K562 (cell line): Measurements from ENCODE around the gene SHFL. TPM values are rescaled to one million over a fixed set of nuclear protein-coding genes. Genes with fewer than 3 reads are reported as not detected.

Experiments
- EP300 ChIP-seq: IDR thresholded peaks from 2 replicates; pipeline ENCODE4 v1.6.1; 2012; ENCODE audit warnings: low read length, improper control_type of control experiment
- ILF3 ChIP-seq: fragments of 450-650 bp; IDR thresholded peaks from 2 replicates; pipeline ENCODE4 v1.6.1; 2018; ENCODE audit warnings: antibody characterized with exemption, mild to moderate bottlenecking, moderate library complexity, borderline replicate concordance
- MEF2D ChIP-seq: conservative IDR thresholded peaks from 2 replicates; pipeline ENCODE4 v1.6.1; 2016; ENCODE audit warnings: low read depth, missing genetic modification characterization, missing compliant biosample characterization
- NFXL1 ChIP-seq: fragments of 450-650 bp; formaldehyde crosslinking; IDR thresholded peaks from 2 replicates; pipeline ENCODE4 v1.4.0; 2021; ENCODE audit warnings: mild to moderate bottlenecking
- RBM17 ChIP-seq: fragments of 200-400 bp; formaldehyde crosslinking; IDR thresholded peaks from 2 replicates; pipeline ENCODE4 v1.6.1; 2017; ENCODE audit warnings: low read depth, mild to moderate bottlenecking, low read length, borderline replicate concordance
- SIX5 ChIP-seq, 2 experiments: IDR thresholded peaks; 2 replicates each; pipeline ENCODE4 v1.6.1; 2011; ENCODE audit warnings: low read length in 2 of 2, borderline replicate concordance in 1 of 2, low read depth in 1 of 2, mild to moderate bottlenecking in 1 of 2, moderate library complexity in 1 of 2; ENCODE audit not compliant: insufficient read depth in 1 of 2
- ZFPM2 ChIP-seq: fragments of 250-450 bp; sonication (Bioruptor Pico); IDR thresholded peaks from 2 replicates; pipeline ENCODE4 v1.5.1; 2022; ENCODE audit warnings: mild to moderate bottlenecking
- ZKSCAN3 ChIP-seq: fragments of 250-450 bp; sonication (Bioruptor Pico); IDR thresholded peaks from 2 replicates; pipeline ENCODE4 v1.4.0; 2020
- polyA plus RNA-seq, 8 experiments: library from polyadenylated mRNA; depleted of rRNA in 4 of 8; stranded (reverse) in 5 of 8; unstranded in 3 of 8; fragments of >200 nt; fragmentation: Nextera tagmentation in 2 of 8; fragmentation: Illumina TruSeq in 1 of 8; extraction: Ambion mirVana in 2 of 8; extraction: Trizol in 1 of 8; gene quantifications; 2 replicates each; pipeline versions ENCODE4 v1.2.1 to v1.2.3, GENCODE V29; 2011 to 2014; ENCODE audit warnings: inconsistent platforms in 1 of 8, missing spikeins in 1 of 8
- total RNA-seq, 7 experiments: library from RNA; depleted of rRNA in 6 of 7; stranded (reverse); fragments of >200 nt in 6 of 7; fragmentation: Illumina TruSeq in 2 of 7; extraction: Trizol in 2 of 7; gene quantifications; 2 replicates each; pipeline versions ENCODE4 v1.2.1 to v1.2.3, GENCODE V29; 2011 to 2021; ENCODE audit warnings: low replicate concordance in 1 of 7
- TF ChIP-seq, protein P1 (sequence below): fragments of 250-450 bp; sonication (Bioruptor Pico); IDR thresholded peaks from 2 replicates; pipeline ENCODE4 v1.4.0; 2020; ENCODE audit warnings: mild to moderate bottlenecking, moderate library complexity, borderline replicate concordance
- TF ChIP-seq, protein P2 (sequence below): fragments of 250-450 bp; sonication (Bioruptor Pico); IDR thresholded peaks from 2 replicates; pipeline ENCODE4 v1.8.0; 2022; ENCODE audit warnings: moderate library complexity, mild to moderate bottlenecking, inconsistent platforms
- TF ChIP-seq, protein P3 (sequence below): fragments of 250-450 bp; sonication (Bioruptor Pico); IDR thresholded peaks from 2 replicates; pipeline ENCODE4 v1.8.0; 2022; ENCODE audit warnings: inconsistent platforms
- TF ChIP-seq, protein P4 (sequence below), 2 experiments: IDR thresholded peaks in 1 of 2; conservative IDR thresholded peaks in 1 of 2; 2 replicates each; pipeline ENCODE4 v1.6.1; 2016; ENCODE audit warnings: low read depth in 2 of 2, mild to moderate bottlenecking in 1 of 2, missing compliant biosample characterization in 1 of 2, missing genetic modification characterization in 1 of 2, moderate library complexity in 1 of 2
- TF ChIP-seq, protein P5 (sequence below): sonication (generic); IDR thresholded peaks from 2 replicates; pipeline ENCODE4 v1.6.1; 2016
- TF ChIP-seq, protein P6 (sequence below): sonication (generic); formaldehyde crosslinking; IDR thresholded peaks from 2 replicates; pipeline ENCODE4 v1.8.0; 2022; ENCODE audit warnings: missing genetic modification reagents, mild to moderate bottlenecking, borderline replicate concordance

SHFL gene
- total and polyA plus RNA-seq, 9 of the 15 experiments (the other 6 are each of a cell fraction or from before 2014, with no cell fraction given) = 1.5 to 25.7 (median 13.0) TPM

DNA sequence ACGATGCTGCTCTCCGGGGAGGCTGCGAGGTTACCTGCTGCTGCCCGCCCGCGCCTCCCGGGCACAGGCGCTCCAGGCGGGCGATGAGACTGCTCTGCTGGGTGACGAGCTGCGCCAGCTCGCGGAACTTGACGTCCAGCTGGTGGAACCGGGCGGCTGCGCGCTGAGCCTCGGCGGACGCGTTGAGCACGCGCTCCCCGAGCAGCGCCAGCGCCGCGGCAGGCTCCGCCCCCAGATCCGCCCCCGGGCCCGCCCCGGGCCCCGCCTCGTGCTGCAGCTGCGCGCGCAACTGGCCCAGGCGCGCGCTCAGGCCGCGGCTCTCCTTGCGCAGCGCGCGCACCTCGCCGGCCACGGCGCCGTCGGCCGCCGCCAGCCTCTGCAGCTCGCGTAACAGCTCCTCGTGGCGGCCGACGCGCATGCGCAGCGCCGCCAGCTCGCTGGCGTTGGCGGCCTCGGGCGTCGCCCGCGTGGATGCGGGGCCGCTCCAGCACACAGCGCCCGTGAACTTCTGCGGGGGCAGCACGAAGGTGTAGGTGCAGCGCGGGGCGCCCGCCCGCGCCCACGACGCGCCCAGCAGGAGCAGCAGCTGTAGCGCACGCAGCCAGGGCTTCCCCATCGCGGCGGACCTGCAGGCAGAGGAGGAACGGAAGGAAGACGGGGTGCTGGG, 10.0 kb downstream of the SHFL start (continued):
- TF ChIP-seq SIX5 (IDR thresholded peaks at IDR 0.05; ENCODE audit: borderline replicate concordance in 1 of 2, insufficient read depth in 1 of 2, low read depth in 1 of 2, low read length in 2 of 2) (no peak), ZKSCAN3 (no peak), ZFPM2 (CRISPR knock-in tag) (peak; percentile 60; the same call in 1 of the 2 replicates), ILF3 (no peak), MEF2D (tag) (no peak), EP300 (no peak), NFXL1 (CRISPR knock-in tag) (no peak), RBM17 (no peak)
- TF ChIP-seq, protein P1, sequence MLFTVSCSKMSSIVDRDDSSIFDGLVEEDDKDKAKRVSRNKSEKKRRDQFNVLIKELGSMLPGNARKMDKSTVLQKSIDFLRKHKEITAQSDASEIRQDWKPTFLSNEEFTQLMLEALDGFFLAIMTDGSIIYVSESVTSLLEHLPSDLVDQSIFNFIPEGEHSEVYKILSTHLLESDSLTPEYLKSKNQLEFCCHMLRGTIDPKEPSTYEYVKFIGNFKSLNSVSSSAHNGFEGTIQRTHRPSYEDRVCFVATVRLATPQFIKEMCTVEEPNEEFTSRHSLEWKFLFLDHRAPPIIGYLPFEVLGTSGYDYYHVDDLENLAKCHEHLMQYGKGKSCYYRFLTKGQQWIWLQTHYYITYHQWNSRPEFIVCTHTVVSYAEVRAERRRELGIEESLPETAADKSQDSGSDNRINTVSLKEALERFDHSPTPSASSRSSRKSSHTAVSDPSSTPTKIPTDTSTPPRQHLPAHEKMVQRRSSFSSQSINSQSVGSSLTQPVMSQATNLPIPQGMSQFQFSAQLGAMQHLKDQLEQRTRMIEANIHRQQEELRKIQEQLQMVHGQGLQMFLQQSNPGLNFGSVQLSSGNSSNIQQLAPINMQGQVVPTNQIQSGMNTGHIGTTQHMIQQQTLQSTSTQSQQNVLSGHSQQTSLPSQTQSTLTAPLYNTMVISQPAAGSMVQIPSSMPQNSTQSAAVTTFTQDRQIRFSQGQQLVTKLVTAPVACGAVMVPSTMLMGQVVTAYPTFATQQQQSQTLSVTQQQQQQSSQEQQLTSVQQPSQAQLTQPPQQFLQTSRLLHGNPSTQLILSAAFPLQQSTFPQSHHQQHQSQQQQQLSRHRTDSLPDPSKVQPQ (CRISPR knock-in tag) = no peak
- TF ChIP-seq, protein P2, sequence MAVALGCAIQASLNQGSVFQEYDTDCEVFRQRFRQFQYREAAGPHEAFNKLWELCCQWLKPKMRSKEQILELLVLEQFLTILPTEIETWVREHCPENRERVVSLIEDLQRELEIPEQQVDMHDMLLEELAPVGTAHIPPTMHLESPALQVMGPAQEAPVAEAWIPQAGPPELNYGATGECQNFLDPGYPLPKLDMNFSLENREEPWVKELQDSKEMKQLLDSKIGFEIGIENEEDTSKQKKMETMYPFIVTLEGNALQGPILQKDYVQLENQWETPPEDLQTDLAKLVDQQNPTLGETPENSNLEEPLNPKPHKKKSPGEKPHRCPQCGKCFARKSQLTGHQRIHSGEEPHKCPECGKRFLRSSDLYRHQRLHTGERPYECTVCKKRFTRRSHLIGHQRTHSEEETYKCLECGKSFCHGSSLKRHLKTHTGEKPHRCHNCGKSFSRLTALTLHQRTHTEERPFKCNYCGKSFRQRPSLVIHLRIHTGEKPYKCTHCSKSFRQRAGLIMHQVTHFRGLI = no peak
- TF ChIP-seq, protein P3, sequence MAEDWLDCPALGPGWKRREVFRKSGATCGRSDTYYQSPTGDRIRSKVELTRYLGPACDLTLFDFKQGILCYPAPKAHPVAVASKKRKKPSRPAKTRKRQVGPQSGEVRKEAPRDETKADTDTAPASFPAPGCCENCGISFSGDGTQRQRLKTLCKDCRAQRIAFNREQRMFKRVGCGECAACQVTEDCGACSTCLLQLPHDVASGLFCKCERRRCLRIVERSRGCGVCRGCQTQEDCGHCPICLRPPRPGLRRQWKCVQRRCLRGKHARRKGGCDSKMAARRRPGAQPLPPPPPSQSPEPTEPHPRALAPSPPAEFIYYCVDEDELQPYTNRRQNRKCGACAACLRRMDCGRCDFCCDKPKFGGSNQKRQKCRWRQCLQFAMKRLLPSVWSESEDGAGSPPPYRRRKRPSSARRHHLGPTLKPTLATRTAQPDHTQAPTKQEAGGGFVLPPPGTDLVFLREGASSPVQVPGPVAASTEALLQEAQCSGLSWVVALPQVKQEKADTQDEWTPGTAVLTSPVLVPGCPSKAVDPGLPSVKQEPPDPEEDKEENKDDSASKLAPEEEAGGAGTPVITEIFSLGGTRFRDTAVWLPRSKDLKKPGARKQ (CRISPR knock-in tag) = no peak
- TF ChIP-seq, protein P4, sequence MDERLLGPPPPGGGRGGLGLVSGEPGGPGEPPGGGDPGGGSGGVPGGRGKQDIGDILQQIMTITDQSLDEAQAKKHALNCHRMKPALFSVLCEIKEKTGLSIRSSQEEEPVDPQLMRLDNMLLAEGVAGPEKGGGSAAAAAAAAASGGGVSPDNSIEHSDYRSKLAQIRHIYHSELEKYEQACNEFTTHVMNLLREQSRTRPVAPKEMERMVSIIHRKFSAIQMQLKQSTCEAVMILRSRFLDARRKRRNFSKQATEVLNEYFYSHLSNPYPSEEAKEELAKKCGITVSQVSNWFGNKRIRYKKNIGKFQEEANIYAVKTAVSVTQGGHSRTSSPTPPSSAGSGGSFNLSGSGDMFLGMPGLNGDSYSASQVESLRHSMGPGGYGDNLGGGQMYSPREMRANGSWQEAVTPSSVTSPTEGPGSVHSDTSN (CRISPR knock-in tag; IDR thresholded peaks at IDR 0.05; ENCODE audit: low read depth) = no peak
- TF ChIP-seq, protein P4 (tag; conservative IDR thresholded peaks at IDR 0.05; ENCODE audit: low read depth) = no peak
- TF ChIP-seq, protein P5, sequence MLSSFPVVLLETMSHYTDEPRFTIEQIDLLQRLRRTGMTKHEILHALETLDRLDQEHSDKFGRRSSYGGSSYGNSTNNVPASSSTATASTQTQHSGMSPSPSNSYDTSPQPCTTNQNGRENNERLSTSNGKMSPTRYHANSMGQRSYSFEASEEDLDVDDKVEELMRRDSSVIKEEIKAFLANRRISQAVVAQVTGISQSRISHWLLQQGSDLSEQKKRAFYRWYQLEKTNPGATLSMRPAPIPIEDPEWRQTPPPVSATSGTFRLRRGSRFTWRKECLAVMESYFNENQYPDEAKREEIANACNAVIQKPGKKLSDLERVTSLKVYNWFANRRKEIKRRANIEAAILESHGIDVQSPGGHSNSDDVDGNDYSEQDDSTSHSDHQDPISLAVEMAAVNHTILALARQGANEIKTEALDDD = no peak
- TF ChIP-seq, protein P6, sequence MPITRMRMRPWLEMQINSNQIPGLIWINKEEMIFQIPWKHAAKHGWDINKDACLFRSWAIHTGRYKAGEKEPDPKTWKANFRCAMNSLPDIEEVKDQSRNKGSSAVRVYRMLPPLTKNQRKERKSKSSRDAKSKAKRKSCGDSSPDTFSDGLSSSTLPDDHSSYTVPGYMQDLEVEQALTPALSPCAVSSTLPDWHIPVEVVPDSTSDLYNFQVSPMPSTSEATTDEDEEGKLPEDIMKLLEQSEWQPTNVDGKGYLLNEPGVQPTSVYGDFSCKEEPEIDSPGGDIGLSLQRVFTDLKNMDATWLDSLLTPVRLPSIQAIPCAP (CRISPR knock-in tag) = no peak
